DMS79 (cell line): ENCODE measurements around the gene ADAMTSL3.

Experiments
- DNase-seq: peaks from one replicate; lab custom pipeline; 2025; lab: John Stamatoyannopoulos, UW

Gene ADAMTSL3

DNA sequence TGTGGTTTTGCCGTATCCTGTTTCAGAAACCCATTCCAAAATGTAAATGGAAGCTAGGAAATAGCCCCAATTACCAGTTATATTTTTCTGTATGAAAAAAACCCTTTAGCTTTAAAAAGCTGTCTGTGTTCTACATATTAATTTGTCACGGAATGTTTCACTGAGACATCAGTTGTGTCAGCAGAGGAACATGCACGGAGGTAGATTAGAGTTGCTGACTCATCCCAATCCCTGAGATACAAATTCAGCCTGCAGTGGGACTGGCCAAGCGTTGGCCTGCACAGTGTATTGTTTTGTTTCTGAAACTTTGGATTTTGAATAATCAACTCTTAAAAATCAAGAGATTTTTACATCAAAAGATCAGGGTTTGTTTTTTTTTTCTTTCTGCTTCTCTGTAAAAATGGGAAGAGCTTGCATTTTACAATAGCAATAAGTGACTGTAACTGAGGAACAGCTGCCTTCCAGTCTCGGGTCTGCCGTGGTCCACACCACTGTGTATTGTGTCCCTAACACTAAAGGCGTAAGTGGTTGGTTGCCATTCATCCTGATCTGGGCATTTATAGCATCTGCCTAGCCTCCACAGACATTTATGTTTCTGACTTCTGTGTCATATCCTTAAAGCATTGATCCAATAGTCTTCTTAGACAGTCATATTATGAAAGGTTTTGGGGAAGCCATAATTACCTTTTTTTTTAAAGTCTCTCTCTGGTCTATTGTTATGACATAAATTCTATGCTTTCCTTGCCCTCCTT, 218.1 kb downstream of the ADAMTSL3 start:
- DNase-seq: no peak

GRCh38 chr15:83873966-83874365, 220.0 kb downstream of the ADAMTSL3 start:
- no peak for DNase-seq

- DNase-seq: no peak
Measured at GRCh38 chr15:83880529-83880928, 226.6 kb downstream of the ADAMTSL3 start.

- no peak for DNase-seq
Measured at GRCh38 chr15:83881156-83881555, 227.2 kb downstream of the ADAMTSL3 start.

GRCh38 chr15:83886321-83886720, 232.4 kb downstream of the ADAMTSL3 start:
- DNase-seq: no peak

DNA sequence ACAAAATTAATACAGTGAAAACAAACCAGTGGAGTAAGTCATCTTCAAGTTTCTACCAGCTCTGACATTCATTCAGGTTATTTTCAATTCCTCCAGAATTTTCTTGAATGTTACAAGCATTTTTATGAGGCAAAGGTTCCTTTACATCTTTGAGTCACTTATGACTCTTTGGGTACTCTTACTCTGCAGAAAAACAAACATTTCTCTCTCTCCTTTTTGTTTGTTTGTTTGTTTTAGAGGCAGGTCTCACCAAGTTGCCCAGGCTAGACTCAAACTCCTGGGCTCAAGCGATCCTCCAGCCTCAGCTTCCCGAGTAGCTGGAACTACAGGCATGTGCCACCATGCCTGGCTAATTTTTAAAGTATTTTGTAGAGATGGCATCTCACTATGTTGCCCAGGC, 233.5 kb downstream of the ADAMTSL3 start:
- no peak for DNase-seq

- no peak for DNase-seq
Measured at GRCh38 chr15:83887961-83888360, 234.0 kb downstream of the ADAMTSL3 start.

GRCh38 chr15:83889995-83890394, 236.1 kb downstream of the ADAMTSL3 start:
- no peak for DNase-seq

DNA sequence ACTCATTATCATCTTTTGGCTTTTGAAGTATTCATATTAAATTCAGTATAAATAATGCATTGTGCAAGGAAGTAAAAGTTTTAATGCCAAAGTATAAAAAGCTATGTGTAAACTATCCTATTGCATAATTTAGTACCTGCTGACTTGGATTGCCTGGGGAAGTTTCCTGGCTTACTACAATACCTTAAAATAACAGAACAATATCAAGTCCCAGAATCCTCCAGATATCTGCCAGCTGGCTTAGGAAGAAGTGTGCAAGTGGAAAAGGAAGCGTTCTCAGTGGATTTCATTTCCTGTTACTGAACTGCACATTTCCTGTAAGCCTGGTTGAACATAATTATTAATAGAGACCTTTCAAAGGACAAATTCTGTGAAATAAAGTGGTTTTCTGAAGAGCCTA, 236.7 kb downstream of the ADAMTSL3 start:
- no peak for DNase-seq

GRCh38 chr15:83892498-83892897, 238.6 kb downstream of the ADAMTSL3 start:
- DNase-seq: no peak

GRCh38 chr15:83893308-83893707, 239.4 kb downstream of the ADAMTSL3 start:
- DNase-seq: no peak

GRCh38 chr15:83897037-83897436, 243.1 kb downstream of the ADAMTSL3 start:
- no peak for DNase-seq

GRCh38 chr15:83898361-83898760, 244.4 kb downstream of the ADAMTSL3 start:
- DNase-seq: no peak

- DNase-seq: no peak
Measured at GRCh38 chr15:83899670-83900069, 245.7 kb downstream of the ADAMTSL3 start.

DNA sequence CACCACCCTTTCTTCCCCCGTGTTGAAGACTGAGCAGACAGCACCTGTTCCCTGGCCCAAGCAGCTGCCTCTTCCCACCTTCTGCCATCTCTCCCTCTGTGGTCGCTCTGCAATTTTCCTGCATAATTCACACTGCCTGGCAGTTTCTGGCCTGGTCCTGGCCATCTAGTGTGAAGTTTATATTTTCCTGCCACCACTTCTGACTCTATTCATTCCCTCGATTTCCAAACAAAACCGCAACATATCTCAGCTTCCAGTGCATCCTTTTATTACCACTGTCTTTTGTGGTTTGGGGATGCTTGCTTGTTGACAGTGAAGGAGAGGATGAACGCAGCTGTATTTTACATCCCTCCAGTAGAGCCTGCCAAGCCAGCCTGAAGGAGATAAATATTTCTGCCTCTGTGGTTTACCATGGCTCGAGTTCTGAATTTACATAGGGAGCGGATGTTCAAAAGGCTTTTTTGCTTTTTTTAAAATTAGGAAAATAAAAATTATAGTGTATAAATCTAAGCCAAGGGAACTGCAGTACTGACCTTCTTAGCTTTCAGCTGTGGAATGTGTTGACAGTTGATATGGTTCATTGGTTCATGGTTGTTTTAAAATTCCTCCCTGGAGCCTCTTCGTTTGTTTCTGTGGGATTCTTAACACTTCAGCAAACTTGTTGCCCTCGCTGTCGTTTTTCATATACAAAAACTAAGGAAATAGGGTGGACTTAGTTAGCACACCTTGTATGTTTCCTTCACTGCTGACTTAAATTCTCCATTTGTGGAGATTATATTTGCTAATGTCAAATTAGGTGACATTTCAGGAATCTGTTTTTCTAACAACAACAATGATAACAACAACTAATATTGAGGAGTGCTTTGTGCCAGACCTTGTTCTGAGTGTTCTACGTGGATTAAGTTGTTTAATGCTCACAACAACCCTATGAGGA, 250.5 kb downstream of the ADAMTSL3 start:
- DNase-seq: no peak

DNA sequence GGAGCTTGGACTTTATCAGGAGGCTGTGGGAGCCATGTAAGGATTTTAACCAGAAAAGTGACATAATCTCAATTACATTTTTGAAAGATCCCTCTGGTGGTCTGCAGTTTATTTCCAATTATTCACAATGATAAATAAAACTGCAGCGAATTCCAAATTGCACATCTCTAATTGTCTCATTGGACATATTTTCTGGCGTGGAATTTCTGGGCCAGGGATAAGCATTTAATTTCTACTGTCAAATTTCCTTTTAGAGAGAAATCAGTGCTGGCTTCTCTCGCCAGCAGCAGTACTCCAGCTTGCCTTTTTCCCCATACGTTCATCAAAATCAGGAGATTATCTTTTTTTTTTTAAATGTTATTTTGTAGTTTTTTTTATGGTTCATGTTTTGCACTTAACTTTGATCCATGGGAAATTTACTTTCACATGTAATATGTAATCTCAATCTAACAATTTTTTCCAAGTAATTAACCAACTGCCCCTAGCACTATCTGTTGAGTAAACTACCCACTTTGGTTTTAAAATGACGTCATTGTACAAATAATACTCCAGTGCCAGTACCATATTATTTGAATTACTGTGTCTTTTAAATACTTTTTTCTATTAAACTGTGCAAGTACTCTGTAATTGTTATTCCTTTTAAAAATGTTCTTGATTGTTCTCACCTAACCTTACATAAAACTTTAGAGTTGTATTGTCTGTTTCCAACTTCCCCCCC, 251.8 kb downstream of the ADAMTSL3 start:
- no peak for DNase-seq

DNA sequence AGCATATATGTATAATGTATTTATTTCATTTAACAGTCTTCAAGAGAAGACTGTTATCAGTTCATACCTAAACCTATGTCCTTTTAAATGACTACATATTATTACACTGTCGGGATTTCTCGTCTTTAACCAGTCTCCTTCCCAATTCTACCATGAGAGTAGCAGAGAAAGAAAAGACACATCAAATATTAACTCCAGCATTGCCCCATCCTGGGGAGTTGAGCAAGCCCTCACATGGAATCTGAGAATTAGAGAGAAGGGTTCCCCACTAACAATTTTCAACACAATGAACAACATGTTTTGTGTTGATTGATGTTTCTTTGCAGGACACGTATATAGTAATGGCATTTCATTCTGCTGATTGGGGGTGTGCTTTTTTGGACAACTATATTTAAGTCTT, 257.4 kb downstream of the ADAMTSL3 start:
- no peak for DNase-seq

DNA sequence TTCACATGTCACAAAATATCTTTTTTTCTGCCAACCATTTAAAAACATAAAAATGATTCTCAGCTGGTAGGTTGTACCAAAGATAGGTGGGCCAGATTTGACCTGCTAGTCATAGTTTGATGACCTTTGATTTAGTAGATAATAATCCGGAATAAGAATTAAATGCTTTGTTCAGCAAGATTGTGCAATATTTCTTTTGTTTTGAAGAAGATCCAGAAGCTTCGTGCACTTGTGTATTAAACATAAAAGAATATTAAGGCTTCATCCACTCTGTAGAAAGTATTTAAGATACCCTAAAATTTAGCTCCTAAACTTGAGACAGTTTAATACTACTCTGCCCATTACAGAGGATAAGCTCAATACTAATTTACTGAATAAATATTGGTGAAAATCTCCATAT, 258.4 kb downstream of the ADAMTSL3 start:
- no peak for DNase-seq

DNA sequence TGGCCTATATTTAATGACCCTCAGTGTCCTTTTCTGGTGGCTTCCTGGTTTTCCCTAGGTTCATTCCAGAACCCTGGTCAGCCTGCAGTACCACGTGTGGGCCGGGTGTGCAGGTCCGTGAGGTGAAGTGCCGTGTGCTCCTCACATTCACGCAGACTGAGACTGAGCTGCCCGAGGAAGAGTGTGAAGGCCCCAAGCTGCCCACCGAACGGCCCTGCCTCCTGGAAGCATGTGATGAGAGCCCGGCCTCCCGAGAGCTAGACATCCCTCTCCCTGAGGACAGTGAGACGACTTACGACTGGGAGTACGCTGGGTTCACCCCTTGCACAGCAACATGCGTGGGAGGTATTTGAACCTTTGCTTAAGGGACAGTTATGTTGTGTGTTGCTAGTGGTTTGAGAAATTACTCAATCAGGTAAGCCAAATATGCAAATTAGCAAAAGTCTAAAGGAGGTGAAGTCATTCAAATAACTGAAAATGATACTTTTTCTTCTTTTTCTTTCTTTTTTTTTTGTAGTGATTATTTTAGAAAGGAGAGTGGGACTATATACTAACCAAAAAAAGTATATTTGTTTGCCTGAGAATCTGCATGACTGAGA, 259.2 kb downstream of the ADAMTSL3 start:
- no peak for DNase-seq

DNA sequence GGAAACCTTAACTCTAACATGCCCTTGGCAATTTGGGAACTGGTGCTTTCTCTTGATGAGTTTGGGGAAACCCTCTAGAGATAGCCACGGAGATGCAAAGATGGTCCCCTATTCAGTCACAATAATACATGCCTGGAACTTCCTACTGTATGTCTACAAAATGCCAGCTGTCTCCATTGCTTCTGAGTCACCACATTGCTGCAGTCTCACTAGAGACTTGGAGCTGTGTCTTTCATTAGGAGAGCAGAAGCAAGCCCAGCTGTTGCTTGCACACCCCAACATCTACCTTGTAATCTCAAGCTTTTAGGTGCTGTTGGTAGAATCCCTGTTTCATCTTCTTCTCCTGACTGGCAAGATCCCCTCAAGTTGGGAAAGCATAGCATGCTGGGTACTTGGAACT, 261.0 kb downstream of the ADAMTSL3 start:
- no peak for DNase-seq

- DNase-seq: no peak
Measured at GRCh38 chr15:83917432-83917831, 263.5 kb downstream of the ADAMTSL3 start.

DNA sequence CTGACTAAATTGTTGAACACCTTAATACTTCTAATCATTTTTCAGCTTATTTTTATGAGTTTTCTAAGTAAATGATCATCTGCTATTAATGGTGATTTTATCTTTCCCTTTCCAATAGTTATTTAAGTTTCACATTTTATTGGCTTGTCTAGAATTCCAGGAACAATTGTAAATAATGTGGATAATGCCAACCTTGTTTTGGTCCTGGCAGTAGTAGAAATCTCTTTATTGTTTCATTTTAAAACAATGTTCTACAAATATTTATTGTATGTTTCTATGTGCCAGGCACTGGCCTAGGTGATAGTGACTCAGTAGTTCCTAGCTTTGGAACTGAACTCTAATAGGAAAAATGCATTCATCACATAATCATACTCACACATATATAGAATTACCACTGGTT, 264.1 kb downstream of the ADAMTSL3 start:
- no peak for DNase-seq
